HepG2 (cell line): ENCODE data around the gene FBXO41. TPM values are rescaled to one million over a fixed set of nuclear protein-coding genes. Genes with fewer than 3 reads are reported as not detected.
A peak's percentile ranks its signal among the peaks of the same experiment; 100 is the strongest.

Experiments used
- ATF7 ChIP-seq, 2 experiments: fragments of 450-650 bp in 1 of 2; sonication (generic) in 1 of 2; formaldehyde crosslinking in 1 of 2; IDR thresholded peaks; 2 replicates each; pipeline versions ENCODE4 v1.4.0 to v1.6.1; 2016 to 2020; ENCODE audit warnings: antibody characterized with exemption in 1 of 2, mild to moderate bottlenecking in 1 of 2, missing genetic modification reagents in 1 of 2
- CREB1 ChIP-seq, 2 experiments: fragments of 450-650 bp in 1 of 2; IDR thresholded peaks; 2 replicates each; pipeline ENCODE4 v1.6.1; 2016 to 2017; ENCODE audit warnings: control low read depth in 1 of 2, mild to moderate bottlenecking in 1 of 2, missing compliant biosample characterization in 1 of 2, missing genetic modification characterization in 1 of 2
- PCBP1 ChIP-seq: fragments of 200-400 bp; formaldehyde crosslinking; IDR thresholded peaks from 2 replicates; pipeline ENCODE4 v1.6.1; 2017; ENCODE audit warnings: mild to moderate bottlenecking, low read depth, low read length, borderline replicate concordance
- SOX13 ChIP-seq, 3 experiments: fragments of 450-650 bp in 1 of 3; sonication (generic) in 1 of 3; formaldehyde crosslinking in 1 of 3; IDR thresholded peaks in 2 of 3; conservative IDR thresholded peaks in 1 of 3; 2 replicates each; pipeline versions ENCODE4 v1.5.0 to v1.6.1; 2016 to 2020; ENCODE audit warnings: antibody characterized with exemption in 1 of 3, mild to moderate bottlenecking in 1 of 3, missing compliant biosample characterization in 1 of 3, missing genetic modification reagents in 1 of 3, moderate library complexity in 1 of 3
- TAF1 ChIP-seq: sonication (generic); formaldehyde crosslinking; IDR thresholded peaks from 2 replicates; pipeline ENCODE4 v1.4.0; 2020; ENCODE audit warnings: missing genetic modification reagents
- ZNF441 ChIP-seq: sonication (generic); formaldehyde crosslinking; IDR thresholded peaks from 2 replicates; pipeline ENCODE4 v1.7.0; 2021; ENCODE audit warnings: missing genetic modification reagents, borderline replicate concordance
- ZNF468 ChIP-seq: sonication (generic); formaldehyde crosslinking; IDR thresholded peaks from 2 replicates; pipeline ENCODE4 v1.8.0; 2022; ENCODE audit warnings: mild to moderate bottlenecking, moderate library complexity, missing genetic modification reagents
- ZNF780A ChIP-seq: sonication (generic); formaldehyde crosslinking; IDR thresholded peaks from 2 replicates; pipeline ENCODE4 v1.8.0; 2022; ENCODE audit warnings: mild to moderate bottlenecking, missing genetic modification reagents, moderate library complexity
- ZNF788 ChIP-seq: sonication (generic); formaldehyde crosslinking; IDR thresholded peaks from 2 replicates; pipeline ENCODE4 v1.5.0; 2020; ENCODE audit warnings: mild to moderate bottlenecking, missing genetic modification reagents, borderline replicate concordance
- ZNF850 ChIP-seq: sonication (generic); formaldehyde crosslinking; conservative IDR thresholded peaks from 2 replicates; pipeline ENCODE4 v1.9.0; 2021; ENCODE audit warnings: mild to moderate bottlenecking, missing genetic modification reagents
- polyA plus RNA-seq, 8 experiments: library from polyadenylated mRNA; depleted of rRNA in 3 of 8; stranded (reverse) in 7 of 8; unstranded in 1 of 8; fragments of >200 nt; fragmentation: Illumina TruSeq in 4 of 8; extraction: Trizol in 4 of 8; gene quantifications; 2 replicates each; pipeline versions ENCODE4 v1.2.1 to v1.2.3, GENCODE V29; 2011 to 2016; ENCODE audit warnings: low read depth in 4 of 8, missing spikeins in 1 of 8, mixed read lengths in 1 of 8; ENCODE audit not compliant: insufficient read depth in 1 of 8
- total RNA-seq, 5 experiments: library from RNA; depleted of rRNA; stranded (reverse); fragments of >200 nt; fragmentation: Illumina TruSeq; extraction: Trizol; gene quantifications; 2 replicates each; pipeline ENCODE4 v1.2.3, GENCODE V29; 2016; ENCODE audit warnings: low read depth in 1 of 5
- TF ChIP-seq, protein P1 (sequence below): sonication (generic); formaldehyde crosslinking; IDR thresholded peaks from 2 replicates; pipeline ENCODE4 v1.8.0; 2022; ENCODE audit warnings: missing genetic modification reagents, mild to moderate bottlenecking, moderate library complexity, borderline replicate concordance
- TF ChIP-seq, protein P2 (sequence below): sonication (generic); formaldehyde crosslinking; IDR thresholded peaks from 2 replicates; pipeline ENCODE4 v1.4.0; 2020; ENCODE audit warnings: low read depth, mild to moderate bottlenecking, missing genetic modification reagents

The FBXO41 gene
- total and polyA plus RNA-seq, 2 of the 13 experiments (the other 11 are each of a cell fraction or from before 2014, with no cell fraction given), result 4.2 to 10.3 TPM

DNA sequence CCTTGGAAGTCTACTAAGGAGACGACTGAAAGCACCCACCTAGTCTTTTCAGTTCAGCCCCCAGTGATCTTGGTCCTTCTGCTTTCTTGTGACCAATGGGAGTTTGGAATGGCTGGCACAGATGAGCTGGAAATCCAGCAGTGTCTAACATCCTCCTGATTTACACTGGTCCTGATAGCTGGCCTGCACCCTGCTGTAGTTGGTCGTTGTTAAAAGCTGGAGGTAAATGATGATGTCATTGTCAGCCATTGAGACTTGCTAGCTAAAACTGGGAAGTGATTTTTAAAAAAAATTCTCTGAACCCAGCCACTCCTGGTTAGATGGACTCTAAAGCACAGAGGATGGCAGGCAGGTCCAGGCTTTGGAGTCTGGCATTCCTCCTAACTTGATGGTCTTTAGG, 30.9 kb downstream of the FBXO41 start (continued):
- TF ChIP-seq, protein P1, sequence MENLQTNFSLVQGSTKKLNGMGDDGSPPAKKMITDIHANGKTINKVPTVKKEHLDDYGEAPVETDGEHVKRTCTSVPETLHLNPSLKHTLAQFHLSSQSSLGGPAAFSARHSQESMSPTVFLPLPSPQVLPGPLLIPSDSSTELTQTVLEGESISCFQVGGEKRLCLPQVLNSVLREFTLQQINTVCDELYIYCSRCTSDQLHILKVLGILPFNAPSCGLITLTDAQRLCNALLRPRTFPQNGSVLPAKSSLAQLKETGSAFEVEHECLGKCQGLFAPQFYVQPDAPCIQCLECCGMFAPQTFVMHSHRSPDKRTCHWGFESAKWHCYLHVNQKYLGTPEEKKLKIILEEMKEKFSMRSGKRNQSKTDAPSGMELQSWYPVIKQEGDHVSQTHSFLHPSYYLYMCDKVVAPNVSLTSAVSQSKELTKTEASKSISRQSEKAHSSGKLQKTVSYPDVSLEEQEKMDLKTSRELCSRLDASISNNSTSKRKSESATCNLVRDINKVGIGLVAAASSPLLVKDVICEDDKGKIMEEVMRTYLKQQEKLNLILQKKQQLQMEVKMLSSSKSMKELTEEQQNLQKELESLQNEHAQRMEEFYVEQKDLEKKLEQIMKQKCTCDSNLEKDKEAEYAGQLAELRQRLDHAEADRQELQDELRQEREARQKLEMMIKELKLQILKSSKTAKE, result no peak
- TF ChIP-seq PCBP1, result no peak
- no peak for TF ChIP-seq ZNF780A (CRISPR knock-in tag)
- no peak for TF ChIP-seq ZNF850
- no peak for TF ChIP-seq ZNF468 (CRISPR knock-in tag)
- TF ChIP-seq SOX13 (IDR thresholded peaks at IDR 0.05), result no peak
- TF ChIP-seq SOX13 (CRISPR knock-in tag; conservative IDR thresholded peaks at IDR 0.05 in 1 of 2, IDR thresholded peaks at IDR 0.05 in 1 of 2), result no peak
- TF ChIP-seq ZNF788, result no peak
- TF ChIP-seq, protein P2, sequence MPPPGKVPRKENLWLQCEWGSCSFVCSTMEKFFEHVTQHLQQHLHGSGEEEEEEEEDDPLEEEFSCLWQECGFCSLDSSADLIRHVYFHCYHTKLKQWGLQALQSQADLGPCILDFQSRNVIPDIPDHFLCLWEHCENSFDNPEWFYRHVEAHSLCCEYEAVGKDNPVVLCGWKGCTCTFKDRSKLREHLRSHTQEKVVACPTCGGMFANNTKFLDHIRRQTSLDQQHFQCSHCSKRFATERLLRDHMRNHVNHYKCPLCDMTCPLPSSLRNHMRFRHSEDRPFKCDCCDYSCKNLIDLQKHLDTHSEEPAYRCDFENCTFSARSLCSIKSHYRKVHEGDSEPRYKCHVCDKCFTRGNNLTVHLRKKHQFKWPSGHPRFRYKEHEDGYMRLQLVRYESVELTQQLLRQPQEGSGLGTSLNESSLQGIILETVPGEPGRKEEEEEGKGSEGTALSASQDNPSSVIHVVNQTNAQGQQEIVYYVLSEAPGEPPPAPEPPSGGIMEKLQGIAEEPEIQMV (CRISPR knock-in tag), result no peak
- no peak for TF ChIP-seq ZNF441
- TF ChIP-seq CREB1 (IDR thresholded peaks at IDR 0.05), result peak; percentile 21; the same call in 1 of the 2 replicates
- no peak for TF ChIP-seq CREB1 (CRISPR knock-in tag; IDR thresholded peaks at IDR 0.05)
- TF ChIP-seq TAF1 (CRISPR knock-in tag), result no peak
- peak; percentile 95 for TF ChIP-seq ATF7 (IDR thresholded peaks at IDR 0.05)
- TF ChIP-seq ATF7 (CRISPR knock-in tag; IDR thresholded peaks at IDR 0.05), result no peak
